MM.1S (cell line): ENCODE results near the gene CDCP2.

Experiments used
- DNase-seq: peaks from one replicate; pipeline ENCODE4 v3.0.0-alpha.2; 2015
- H2AFZ ChIP-seq: fragments of 300-600 bp; sonication (generic); 2 replicates; pipeline ENCODE4 v1.6.0; 2016; ENCODE audit warnings: antibody characterized with exemption, low read length
- H3F3A ChIP-seq: fragments of 300-600 bp; sonication (generic); 2 replicates; pipeline ENCODE4 v1.6.1; 2016; ENCODE audit warnings: mild to moderate bottlenecking, antibody characterized with exemption, low read length, moderate library complexity, mixed read lengths; ENCODE audit not compliant: insufficient read depth
- H3K27ac ChIP-seq: fragments of 300-600 bp; sonication (generic); 2 replicates; pipeline ENCODE4 v1.5.1; 2016; ENCODE audit warnings: mild to moderate bottlenecking, low read length
- H3K27me3 ChIP-seq: fragments of 300-600 bp; sonication (generic); replicated peaks from 2 replicates; pipeline ENCODE4 v1.6.0; 2016; ENCODE audit warnings: low read length; ENCODE audit not compliant: insufficient read depth
- H3K36me3 ChIP-seq: fragments of 300-600 bp; sonication (generic); replicated peaks from 2 replicates; pipeline ENCODE4 v1.6.1; 2016; ENCODE audit warnings: mild to moderate bottlenecking, low read length, mixed read lengths; ENCODE audit not compliant: insufficient read depth
- H3K4me1 ChIP-seq: fragments of 300-600 bp; sonication (generic); 2 replicates; pipeline ENCODE4 v1.6.1; 2016; ENCODE audit warnings: low read length, mixed read lengths
- H3K4me2 ChIP-seq: fragments of 300-600 bp; sonication (generic); 2 replicates; pipeline ENCODE4 v1.6.0; 2016; ENCODE audit warnings: low read depth, low read length
- H3K4me3 ChIP-seq: fragments of 300-600 bp; sonication (generic); 2 replicates; pipeline ENCODE4 v1.5.1; 2016; ENCODE audit warnings: low read length, mixed read lengths
- H3K79me2 ChIP-seq: fragments of 300-600 bp; sonication (generic); 2 replicates; pipeline ENCODE4 v1.6.1; 2016; ENCODE audit warnings: mixed run types, low read length, mixed read lengths
- H3K9ac ChIP-seq: fragments of 300-600 bp; sonication (generic); 2 replicates; pipeline ENCODE4 v1.6.1; 2016; ENCODE audit warnings: low read length, mixed read lengths
- H3K9me2 ChIP-seq: fragments of 300-600 bp; sonication (generic); replicated peaks from 2 replicates; pipeline ENCODE4 v1.6.1; 2016; ENCODE audit warnings: mild to moderate bottlenecking, low read length, mixed read lengths; ENCODE audit not compliant: insufficient read depth
- H3K9me3 ChIP-seq: fragments of 300-600 bp; sonication (generic); replicated peaks from 2 replicates; pipeline ENCODE4 v1.6.1; 2016; ENCODE audit warnings: mild to moderate bottlenecking, low read length, mixed read lengths; ENCODE audit not compliant: insufficient read depth
- H4K20me1 ChIP-seq: fragments of 300-600 bp; sonication (generic); 2 replicates; pipeline ENCODE4 v1.6.1; 2016; ENCODE audit warnings: mild to moderate bottlenecking, low read length, moderate library complexity, mixed read lengths; ENCODE audit not compliant: insufficient read depth
- CTCF ChIP-seq: fragments of 300-600 bp; sonication (generic); IDR thresholded peaks from 2 replicates; pipeline ENCODE4 v1.5.1; 2016; ENCODE audit warnings: antibody characterized with exemption, low read length, mixed read lengths
- EZH2 ChIP-seq: fragments of 300-600 bp; sonication (generic); optimal IDR thresholded peaks from 2 replicates; pipeline ENCODE3; 2017; ENCODE audit warnings: low read depth, mild to moderate bottlenecking, antibody characterized with exemption, low read length, mixed read lengths
- EZH2phosphoT487 ChIP-seq: fragments of 300-600 bp; sonication (generic); IDR thresholded peaks from 2 replicates; pipeline ENCODE4 v1.6.1; 2018; ENCODE audit warnings: antibody characterized with exemption, low read length

Gene CDCP2

DNA sequence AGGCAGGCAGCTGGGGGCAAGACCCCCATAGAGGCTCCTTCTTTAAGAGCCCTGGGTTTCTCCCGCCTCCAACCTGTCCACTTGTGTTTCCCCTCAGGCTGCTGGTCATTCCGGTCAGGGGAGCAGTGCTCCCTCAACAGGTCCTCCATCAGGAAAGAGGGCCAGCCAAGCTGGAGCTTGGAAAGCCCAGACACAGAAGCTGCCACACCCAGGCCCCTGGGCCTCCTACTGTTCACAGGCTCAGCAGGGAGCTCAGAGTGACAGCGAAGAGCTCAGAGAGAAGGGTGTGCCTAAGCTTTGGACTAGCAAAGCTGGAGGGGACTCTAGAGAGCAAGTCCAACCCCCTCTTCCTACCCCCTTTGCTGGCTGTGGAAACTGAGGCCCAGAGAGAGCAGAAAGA is 10.3 kb upstream of the CDCP2 start:
- no peaks in the 10 kb centered on the region for H3K9me3 ChIP-seq
- no peak overlapping the region for H3K9ac ChIP-seq
- no peaks in the 10 kb centered on the region for H3K79me2 ChIP-seq
- DNase-seq = no peak
- H2AFZ ChIP-seq = no peak overlapping the region
- no peaks in the 10 kb centered on the region for H3K9me2 ChIP-seq
- H3F3A ChIP-seq = no peaks in the 10 kb centered on the region
- H3K27me3 ChIP-seq = no peaks in the 10 kb centered on the region
- no peaks in the 10 kb centered on the region for H4K20me1 ChIP-seq
- TF ChIP-seq CTCF (no peak), EZH2 (no peak), EZH2phosphoT487 (no peak)
- no peak overlapping the region for H3K27ac ChIP-seq
- H3K4me1 ChIP-seq = no peaks in the 10 kb centered on the region
- no peaks in the 10 kb centered on the region for H3K36me3 ChIP-seq
- H3K4me2 ChIP-seq = no peak overlapping the region
- H3K4me3 ChIP-seq = no peak overlapping the region

- Histone ChIP-seq H3K9ac (no peak overlapping the region), H3K4me3 (no peak overlapping the region), H3K4me1 (no peaks in the 10 kb centered on the region), H2AFZ (no peak overlapping the region), H3F3A (no peaks in the 10 kb centered on the region), H3K27me3 (no peaks in the 10 kb centered on the region), H3K36me3 (no peaks in the 10 kb centered on the region), H3K9me2 (no peaks in the 10 kb centered on the region), H4K20me1 (no peaks in the 10 kb centered on the region), H3K9me3 (no peaks in the 10 kb centered on the region), H3K79me2 (no peaks in the 10 kb centered on the region), H3K4me2 (no peak overlapping the region), H3K27ac (no peak overlapping the region)
- TF ChIP-seq CTCF = no peak
- TF ChIP-seq EZH2 = no peak
- no peak for TF ChIP-seq EZH2phosphoT487
- DNase-seq = no peak
Measured at GRCh38 chr1:54161495-54162168, 8.8 kb upstream of the CDCP2 start.

- Histone ChIP-seq H4K20me1 (no peaks in the 10 kb centered on the region), H3K27ac (no peak overlapping the region), H3K4me2 (no peak overlapping the region), H3K79me2 (no peaks in the 10 kb centered on the region), H3K4me3 (no peak overlapping the region), H3K9me3 (no peaks in the 10 kb centered on the region), H3F3A (no peaks in the 10 kb centered on the region), H3K9ac (no peak overlapping the region), H3K36me3 (no peaks in the 10 kb centered on the region), H3K4me1 (no peaks in the 10 kb centered on the region), H3K9me2 (no peaks in the 10 kb centered on the region), H3K27me3 (no peaks in the 10 kb centered on the region), H2AFZ (no peak overlapping the region)
- TF ChIP-seq EZH2phosphoT487 (no peak), EZH2 (no peak), CTCF (no peak)
- no peak for DNase-seq
Measured at GRCh38 chr1:54160351-54160750, 7.6 kb upstream of the CDCP2 start.
